HEK293T (cell line): Measurements from ENCODE around the gene CPT1B.

Experiments used
- CTCF ChIA-PET: fragments of 350-600 bp; formaldehyde crosslinking; extraction: SDS; loops from one replicate; lab custom pipeline; 2021; ENCODE audit warnings: antibody characterized with exemption, inconsistent platforms; lab: Yijun Ruan, JAX
- POLR2A ChIA-PET: fragments of 350-600 bp; formaldehyde crosslinking; extraction: SDS; loops from one replicate; lab custom pipeline; 2020; ENCODE audit warnings: antibody characterized with exemption, inconsistent platforms; lab: Yijun Ruan, JAX
- DNase-seq: peaks from one replicate; pipeline ENCODE4 v3.0.0; 2012; ENCODE audit warnings: mixed read lengths; ENCODE audit errors: extremely low spot score
- ARNT ChIP-seq: fragments of 450-650 bp; IDR thresholded peaks from 2 replicates; pipeline ENCODE4 v1.6.1; 2017; ENCODE audit warnings: mild to moderate bottlenecking
- BHLHE40 ChIP-seq: fragments of 450-650 bp; IDR thresholded peaks from 2 replicates; pipeline ENCODE4 v1.6.1; 2016; ENCODE audit warnings: mild to moderate bottlenecking, moderate library complexity, borderline replicate concordance
- CTBP1 ChIP-seq: fragments of 450-650 bp; IDR thresholded peaks from 2 replicates; pipeline ENCODE4 v1.6.1; 2016; ENCODE audit warnings: borderline replicate concordance
- ELF4 ChIP-seq: fragments of 450-650 bp; IDR thresholded peaks from 2 replicates; pipeline ENCODE4 v1.6.1; 2017; ENCODE audit warnings: antibody characterized with exemption
- FOXA1 ChIP-seq: fragments of 450-650 bp; IDR thresholded peaks from 2 replicates; pipeline ENCODE4 v1.6.1; 2016; ENCODE audit warnings: mild to moderate bottlenecking
- FOXK2 ChIP-seq: fragments of 450-650 bp; IDR thresholded peaks from 2 replicates; pipeline ENCODE4 v1.6.1; 2016; ENCODE audit warnings: mild to moderate bottlenecking
- FOXM1 ChIP-seq: fragments of 450-650 bp; IDR thresholded peaks from 2 replicates; pipeline ENCODE4 v1.6.1; 2017; ENCODE audit warnings: mild to moderate bottlenecking, borderline replicate concordance
- HDGF ChIP-seq: fragments of 450-650 bp; IDR thresholded peaks from 2 replicates; pipeline ENCODE4 v1.6.1; 2017; ENCODE audit warnings: antibody characterized with exemption, borderline replicate concordance
- L3MBTL2 ChIP-seq: fragments of 450-650 bp; conservative IDR thresholded peaks from 2 replicates; pipeline ENCODE4 v1.6.1; 2016; ENCODE audit warnings: mild to moderate bottlenecking
- LEF1 ChIP-seq: fragments of 450-650 bp; IDR thresholded peaks from 2 replicates; pipeline ENCODE4 v1.6.1; 2017; ENCODE audit warnings: mild to moderate bottlenecking, borderline replicate concordance
- NFRKB ChIP-seq: fragments of 450-650 bp; IDR thresholded peaks from 2 replicates; pipeline ENCODE4 v1.6.1; 2016; ENCODE audit warnings: mild to moderate bottlenecking, moderate library complexity
- SP1 ChIP-seq: fragments of 450-650 bp; IDR thresholded peaks from 2 replicates; pipeline ENCODE4 v1.6.1; 2017
- SUZ12 ChIP-seq: fragments of 450-650 bp; IDR thresholded peaks from 2 replicates; pipeline ENCODE4 v1.6.1; 2016; ENCODE audit warnings: mild to moderate bottlenecking
- TARDBP ChIP-seq: fragments of 450-650 bp; IDR thresholded peaks from 2 replicates; pipeline ENCODE4 v1.6.1; 2016
- ZNF384 ChIP-seq: fragments of 450-650 bp; IDR thresholded peaks from 2 replicates; pipeline ENCODE4 v1.6.1; 2016
- TF ChIP-seq, protein P1 (sequence below): fragments of 450-650 bp; IDR thresholded peaks from 2 replicates; pipeline ENCODE4 v1.6.1; 2016

CPT1B gene

DNA sequence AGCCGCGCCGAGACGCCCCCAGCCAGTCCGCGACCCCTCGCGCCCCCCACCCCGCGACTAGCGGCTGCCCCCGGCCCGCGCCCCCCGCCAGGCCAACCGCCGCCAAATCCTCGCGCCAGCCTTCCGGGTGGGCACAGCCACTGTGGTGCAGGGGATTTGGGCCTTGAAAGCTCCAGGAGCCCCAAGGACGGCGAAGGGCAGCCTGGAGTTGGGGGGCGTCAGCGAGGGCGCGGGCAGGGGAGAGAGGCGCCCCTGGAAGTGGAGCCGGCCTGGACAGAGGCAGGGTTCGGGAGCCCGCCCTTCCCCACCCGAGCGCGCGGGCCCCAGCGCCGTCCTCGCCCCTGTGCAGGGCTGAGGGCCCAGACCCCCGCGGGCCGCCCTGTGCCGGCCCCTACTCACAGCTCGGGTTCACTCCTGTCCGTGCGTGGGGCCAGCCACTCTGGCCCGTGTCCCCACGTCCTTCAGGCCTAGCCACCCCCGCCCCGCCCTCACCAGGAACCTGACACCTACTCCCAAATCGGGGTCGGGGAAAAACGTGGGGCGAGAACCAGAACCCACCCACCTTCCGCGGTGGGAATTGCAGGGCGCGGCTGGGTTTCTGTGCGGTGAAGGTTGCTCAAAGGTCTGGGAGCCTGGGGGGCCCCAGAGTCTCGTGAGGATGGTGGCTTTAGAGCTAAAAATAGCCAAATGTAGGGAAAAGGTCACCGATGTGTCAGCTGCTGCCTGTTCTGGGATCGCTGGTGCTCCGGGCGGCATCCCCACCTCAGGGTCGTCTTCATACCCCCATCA, at the start of gene CPT1B:
Gene CPT1B (minus strand): TSS at position 441 of the 789 bp plus-strand sequence. CDS start 512 bp downstream, outside the sequence.
- ChIA-PET CTCF (no interaction called here), POLR2A (interaction anchor here (1.0 to 1.7 kb wide), 6 partner anchors 9 to 70 kb away, joined by 3 to 6 read pairs (median 3); partner anchors contain the start of genes LMF2 and NCAPH2)
- TF ChIP-seq L3MBTL2 = no peak
- no peak for TF ChIP-seq FOXA1
- no peak for TF ChIP-seq HDGF
- TF ChIP-seq ARNT = no peak
- no peak for TF ChIP-seq SP1
- no peak for TF ChIP-seq TARDBP
- no peak for TF ChIP-seq ZNF384
- TF ChIP-seq SUZ12 = no peak
- TF ChIP-seq FOXM1 = no peak
- no peak for TF ChIP-seq NFRKB
- no peak for TF ChIP-seq BHLHE40
- no peak for TF ChIP-seq FOXK2
- no peak for TF ChIP-seq CTBP1
- TF ChIP-seq, protein P1, sequence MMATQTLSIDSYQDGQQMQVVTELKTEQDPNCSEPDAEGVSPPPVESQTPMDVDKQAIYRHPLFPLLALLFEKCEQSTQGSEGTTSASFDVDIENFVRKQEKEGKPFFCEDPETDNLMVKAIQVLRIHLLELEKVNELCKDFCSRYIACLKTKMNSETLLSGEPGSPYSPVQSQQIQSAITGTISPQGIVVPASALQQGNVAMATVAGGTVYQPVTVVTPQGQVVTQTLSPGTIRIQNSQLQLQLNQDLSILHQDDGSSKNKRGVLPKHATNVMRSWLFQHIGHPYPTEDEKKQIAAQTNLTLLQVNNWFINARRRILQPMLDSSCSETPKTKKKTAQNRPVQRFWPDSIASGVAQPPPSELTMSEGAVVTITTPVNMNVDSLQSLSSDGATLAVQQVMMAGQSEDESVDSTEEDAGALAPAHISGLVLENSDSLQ = no peak
- no peak for TF ChIP-seq LEF1
- no peak for TF ChIP-seq ELF4
- DNase-seq = no peak

DNA sequence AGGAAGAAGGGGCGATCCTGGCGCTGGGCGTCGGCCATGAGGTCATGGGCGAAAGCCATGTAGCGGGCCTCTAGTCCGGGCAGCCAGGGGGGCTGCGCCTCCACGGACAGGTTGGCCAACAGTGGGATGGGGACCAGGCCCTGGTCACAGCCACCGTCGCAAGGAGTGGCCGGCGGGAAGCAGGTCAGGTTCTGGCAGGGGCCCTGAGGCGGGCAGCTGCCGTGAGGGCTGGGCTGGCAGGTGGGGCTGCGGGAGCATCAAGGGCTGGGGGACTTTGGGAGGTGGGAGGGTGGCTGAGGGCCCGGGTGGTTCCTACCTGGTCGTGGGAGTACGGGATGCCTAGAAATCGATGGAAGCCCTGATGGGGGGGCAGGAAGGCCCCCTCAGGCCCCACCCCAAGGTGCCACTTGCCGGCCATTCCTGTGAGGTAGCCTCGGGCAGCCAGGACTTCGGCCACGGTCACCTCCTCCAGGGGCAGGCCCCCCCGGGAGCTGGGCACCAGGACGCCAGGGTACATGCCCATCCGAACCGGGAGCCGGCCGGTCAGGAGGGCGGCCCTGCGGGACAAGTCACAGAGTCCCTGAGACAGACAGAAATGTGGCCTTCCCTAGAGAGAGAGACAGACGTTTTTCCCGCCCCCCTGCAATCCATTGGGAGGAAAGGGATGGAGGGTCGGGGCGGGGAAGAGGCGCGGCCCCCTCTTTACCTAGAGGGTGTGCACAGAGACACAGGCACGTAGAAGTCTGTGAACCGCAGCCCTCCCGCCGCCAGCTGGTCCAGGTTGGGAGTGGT, 48.8 kb upstream of the CPT1B start:
- no peak for TF ChIP-seq TARDBP
- no peak for TF ChIP-seq FOXA1
- TF ChIP-seq LEF1 = no peak
- TF ChIP-seq CTBP1 = no peak
- TF ChIP-seq BHLHE40 = no peak
- no peak for TF ChIP-seq ARNT
- CTCF ChIA-PET = interaction anchor here (0.5 to 1.4 kb wide), 3 partner anchors 50 to 91 kb away, joined by 4 to 5 read pairs (median 5); no protein-coding TSS in a partner anchor
- no peak for DNase-seq
- POLR2A ChIA-PET = interaction anchor here (0.7 to 2.0 kb wide), 4 partner anchors 44 to 118 kb away, joined by 3 to 5 read pairs (median 4); partner anchors contain the start of genes CHKB and SCO2

DNA sequence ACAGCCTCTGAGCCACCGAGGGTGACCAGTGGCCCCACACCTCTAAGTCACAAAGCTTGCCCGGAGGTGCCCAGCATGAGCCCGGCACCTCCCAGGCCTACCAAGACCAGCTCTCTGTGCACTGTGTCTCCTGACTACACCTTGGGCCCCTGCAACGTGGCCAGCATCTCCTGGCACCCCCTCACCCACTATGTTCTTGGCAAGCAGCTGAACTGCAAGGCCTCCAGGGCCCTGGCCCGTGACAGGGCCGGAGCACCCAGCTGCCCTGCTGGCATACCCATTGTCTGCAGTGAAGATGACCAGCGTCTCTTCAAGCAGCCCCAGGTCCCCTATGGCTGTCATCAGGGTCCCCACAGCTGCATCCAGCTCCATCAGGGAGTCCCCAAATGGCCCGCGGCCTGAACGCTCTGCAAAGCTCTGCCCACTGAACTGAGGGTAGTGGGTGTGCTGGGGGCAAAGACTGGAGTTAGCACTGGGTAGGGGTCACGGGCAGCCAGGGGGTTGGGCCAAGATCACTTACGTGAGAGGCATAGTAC, 48.2 kb upstream of the CPT1B start:
- no peak for DNase-seq
- ChIA-PET CTCF (interaction anchor here (0.5 to 1.4 kb wide), 2 partner anchors 50 to 68 kb away, joined by 4 to 5 read pairs; no protein-coding TSS in a partner anchor), POLR2A (interaction anchor here (1.2 to 2.0 kb wide), 2 partner anchors 44 to 101 kb away, joined by 4 read pairs; partner anchors contain the start of genes CHKB and SCO2)
- TF ChIP-seq ARNT (no peak), ELF4 (no peak)

DNA sequence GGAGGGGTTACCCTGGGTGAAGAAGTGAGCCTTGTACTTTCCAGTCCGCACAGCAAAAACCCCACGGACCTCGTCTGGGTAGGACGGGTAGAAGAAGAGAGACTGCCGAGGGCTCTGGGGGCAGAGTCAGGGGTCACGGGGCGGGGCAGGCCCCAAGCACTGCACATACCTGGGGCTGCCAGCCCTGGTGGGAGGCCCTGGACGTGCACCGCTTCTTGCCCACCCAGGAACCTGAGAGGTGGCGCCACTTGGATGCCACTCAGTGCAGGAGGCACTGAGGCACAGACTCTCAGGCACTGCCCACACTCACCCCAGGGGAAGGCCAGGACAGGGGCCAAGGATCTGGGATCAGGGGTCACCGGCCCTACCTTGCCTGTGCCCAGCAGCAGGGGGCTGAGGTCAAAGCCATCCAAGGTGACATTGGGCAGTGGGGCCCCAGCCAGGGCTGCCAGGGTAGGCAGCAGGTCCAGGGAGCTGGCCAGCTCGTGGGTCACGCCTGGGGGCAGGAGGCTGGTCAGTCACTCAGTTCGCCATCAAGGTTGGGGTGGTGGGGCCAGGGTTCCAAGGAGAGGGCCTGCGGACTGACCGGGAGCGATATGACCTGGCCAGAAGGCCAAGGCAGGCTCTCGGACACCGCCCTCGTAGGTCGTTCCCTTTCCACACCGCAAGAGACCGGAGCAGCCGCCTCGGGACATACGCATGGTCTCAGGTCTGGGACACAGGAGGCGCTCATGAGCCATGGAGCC, 47.5 kb upstream of the CPT1B start:
- TF ChIP-seq FOXM1 (no peak), FOXK2 (no peak), ARNT (no peak), SUZ12 (no peak), L3MBTL2 (no peak), ELF4 (no peak), HDGF (no peak), NFRKB (no peak), BHLHE40 (no peak), ZNF384 (no peak), LEF1 (no peak), SP1 (no peak), TARDBP (no peak), CTBP1 (no peak), FOXA1 (no peak)
- TF ChIP-seq, protein P1 = no peak
- POLR2A ChIA-PET = interaction anchor here (1.2 to 2.0 kb wide), 2 partner anchors 44 to 100 kb away, joined by 4 read pairs; partner anchors contain the start of genes CHKB and SCO2
- no peak for DNase-seq
- CTCF ChIA-PET = interaction anchor here (1.4 kb wide), 1 partner anchor 69 kb away, joined by 5 read pairs; no protein-coding TSS in a partner anchor

DNA sequence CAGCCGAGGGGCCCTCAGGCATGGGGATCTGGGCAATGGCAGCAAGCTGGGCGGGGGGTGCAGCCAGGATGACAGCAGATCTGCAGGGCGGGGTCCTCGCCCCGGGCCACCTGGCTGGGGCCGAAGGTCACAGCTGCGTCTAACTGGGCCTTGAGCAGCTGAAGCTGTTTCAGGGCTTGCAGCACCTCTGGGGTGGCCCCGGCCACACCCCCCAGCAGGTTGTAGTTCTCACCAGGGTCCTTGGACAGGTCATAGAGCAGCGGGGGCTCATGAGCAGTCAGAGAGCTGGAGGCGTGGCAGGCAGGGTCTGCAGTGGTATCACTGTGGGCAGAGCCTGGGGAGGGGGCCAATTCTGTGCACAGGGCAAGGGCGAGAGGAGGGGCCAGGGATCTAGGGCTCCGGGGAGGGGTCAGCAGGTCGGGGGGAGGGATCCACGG, 46.9 kb upstream of the CPT1B start:
- CTCF ChIA-PET = no interaction called here

More for the DNA sequence above, 46.9 kb upstream of the CPT1B start:
- DNase-seq = no peak
- POLR2A ChIA-PET = interaction anchor here (2.0 kb wide), 1 partner anchor 99 kb away, joined by 4 read pairs; the partner anchor contains the start of gene SCO2
- TF ChIP-seq LEF1 (no peak), FOXK2 (no peak)
